Stimulated activated CD4-positive, alpha-beta T cell treated with anti-CD3 and anti-CD28 coated beads, Interleukin-4, amount 100 ng/mL, for 24 hours (primary cell): ENCODE results near the gene EPB41L1.
"Not testable (repeated sequence)": the region's sequence is repeated elsewhere in the genome, so short reads cannot be mapped to it uniquely, and the experiment has no call there.

Experiments
- DNase-seq: peaks from one replicate; pipeline ENCODE4 v3.0.0-alpha.2; 2020

The EPB41L1 gene

GRCh38 chr20:36126836-36127527 lies 27.6 kb upstream of the EPB41L1 start:
- DNase-seq, result no peak

GRCh38 chr20:36128463-36129159 lies 25.9 kb upstream of the EPB41L1 start:
- no peak for DNase-seq

GRCh38 chr20:36129160-36129543 lies 25.4 kb upstream of the EPB41L1 start:
- DNase-seq, result no peak

GRCh38 chr20:36130390-36130789 lies 24.1 kb upstream of the EPB41L1 start:
- no peak for DNase-seq

- no peak for DNase-seq
These were observed 21.7 kb upstream of the EPB41L1 start for GRCh38 chr20:36132802-36133211.

- DNase-seq, result no peak
These were observed 20.7 kb upstream of the EPB41L1 start for GRCh38 chr20:36133821-36134220.

GRCh38 chr20:36135159-36135558 lies 19.4 kb upstream of the EPB41L1 start:
- DNase-seq, result no peak

GRCh38 chr20:36135821-36136220 lies 18.7 kb upstream of the EPB41L1 start:
- no peak for DNase-seq

GRCh38 chr20:36137313-36137712 lies 17.2 kb upstream of the EPB41L1 start:
- DNase-seq, result not testable (repeated sequence)

- DNase-seq, result no peak
These were observed 13.2 kb upstream of the EPB41L1 start for GRCh38 chr20:36141310-36141709.

GRCh38 chr20:36144336-36144735 lies 10.2 kb upstream of the EPB41L1 start:
- no peak for DNase-seq

GRCh38 chr20:36145877-36146707 lies 8.4 kb upstream of the EPB41L1 start:
- DNase-seq, result no peak

- DNase-seq, result no peak
These were observed 6.8 kb upstream of the EPB41L1 start for GRCh38 chr20:36147690-36148089.

GRCh38 chr20:36148439-36148838 lies 6.1 kb upstream of the EPB41L1 start:
- DNase-seq, result no peak

- DNase-seq, result no peak
These were observed 5.5 kb upstream of the EPB41L1 start for GRCh38 chr20:36149012-36149411.

- DNase-seq, result no peak
These were observed 5.1 kb upstream of the EPB41L1 start for GRCh38 chr20:36149469-36149868.

GRCh38 chr20:36150489-36150846 lies 4.1 kb upstream of the EPB41L1 start:
- no peak for DNase-seq

- DNase-seq, result no peak
These were observed 3.5 kb upstream of the EPB41L1 start for GRCh38 chr20:36150847-36151539.

- DNase-seq, result no peak
These were observed 2.3 kb upstream of the EPB41L1 start for GRCh38 chr20:36152261-36152660.

- no peak for DNase-seq
These were observed 1.3 kb upstream of the EPB41L1 start for GRCh38 chr20:36153204-36153603.

- DNase-seq, result peak; percentile 23
These were observed 522 bp upstream of the EPB41L1 start for GRCh38 chr20:36153736-36154699.

- DNase-seq, result no peak
These were observed 1.1 kb downstream of the EPB41L1 start for GRCh38 chr20:36155629-36155971.
